Colonic mucosa (tissue), 4 donors: ENCODE measurements around the gene SLC2A2. TPM values are rescaled to one million over a fixed set of nuclear protein-coding genes. Genes with fewer than 3 reads are reported as not detected.
A peak's percentile ranks its signal among the peaks of the same experiment; 100 is the strongest.

Experiments used
- DNase-seq: peaks from one replicate; pipeline ENCODE4 v3.0.0-alpha.2; 2020
- H3K27ac ChIP-seq: fragments of 200-600 bp; one replicate; pipeline ENCODE4 v1.8.0; 2021
- H3K27me3 ChIP-seq: fragments of 200-600 bp; one replicate; pipeline ENCODE4 v1.8.0; 2021
- H3K36me3 ChIP-seq: fragments of 200-600 bp; one replicate; pipeline ENCODE4 v1.8.0; 2021
- H3K4me1 ChIP-seq: fragments of 200-600 bp; one replicate; pipeline ENCODE4 v1.8.0; 2021; ENCODE audit warnings: mild to moderate bottlenecking
- H3K4me3 ChIP-seq: fragments of 200-600 bp; one replicate; pipeline ENCODE4 v1.8.0; 2021
- H3K9ac ChIP-seq, 2 donors: one replicate each; pipeline ENCODE4 v1.7.0; 2013; ENCODE audit warnings: control low read depth in 2 of 2, low read depth in 2 of 2, low read length in 2 of 2
- H3K9me3 ChIP-seq: fragments of 200-600 bp; one replicate; pipeline ENCODE4 v1.8.0; 2021
- CTCF ChIP-seq: fragments of 200-600 bp; IDR thresholded peaks from one replicate; pipeline ENCODE4 v1.8.0; 2022; ENCODE audit warnings: antibody characterized with exemption, mild to moderate bottlenecking
- intact Hi-C: fragments of 100-400 bp; cut with DNase I; formaldehyde crosslinking; loops from one replicate; pipeline ENCODE4 v1.14.1; 2022
- total RNA-seq, 2 donors: library from RNA; stranded (reverse); fragmentation: NEBNext Ultra II Directional in 1 of 2; extraction: Animal tissue kit (Norgen Biotek cat#: 25700) in 1 of 2; gene quantifications; one replicate each; pipeline ENCODE4 v1.2.1, GENCODE V29; 2021
- donor health status: healthy.
- donor health status: DM: no; HTN: no; CAD: no.
- donor health status: DM: no; HTN: no; CAD: no.

SLC2A2 gene
- total RNA-seq, 2 donors from 2014 or later: 0.08 to 0.27 TPM

- no peaks in the 10 kb centered on the region for H3K27me3 ChIP-seq
- TF ChIP-seq CTCF: no peak
- no peak overlapping the region for H3K9ac ChIP-seq
- H3K4me3 ChIP-seq: no peak overlapping the region
- no peaks in the 10 kb centered on the region for H3K9me3 ChIP-seq
- peaks cover 5% of the 10 kb centered on the region for H3K4me1 ChIP-seq
- intact Hi-C loops: no loop called here
- H3K27ac ChIP-seq: peak overlapping the region; percentile 53
- no peaks in the 10 kb centered on the region for H3K36me3 ChIP-seq
- DNase-seq: peak; percentile 60
Observed at GRCh38 chr3:170997961-170998913, 28.3 kb downstream of the SLC2A2 start.

- DNase-seq: no peak
- Histone ChIP-seq H3K9me3 (no peaks in the 10 kb centered on the region), H3K4me3 (no peak overlapping the region), H3K36me3 (no peaks in the 10 kb centered on the region), H3K9ac (no peak overlapping the region), H3K4me1 (no peaks in the 10 kb centered on the region), H3K27me3 (no peaks in the 10 kb centered on the region), H3K27ac (no peak overlapping the region)
- intact Hi-C loops: no loop called here
- TF ChIP-seq CTCF: no peak
Observed at GRCh38 chr3:170992854-170993253, 33.7 kb downstream of the SLC2A2 start.

GRCh38 chr3:170991664-170992063, 34.9 kb downstream of the SLC2A2 start:
- Histone ChIP-seq H3K36me3 (no peaks in the 10 kb centered on the region), H3K9me3 (no peaks in the 10 kb centered on the region), H3K4me1 (no peaks in the 10 kb centered on the region), H3K9ac (no peak overlapping the region), H3K4me3 (no peak overlapping the region), H3K27me3 (no peaks in the 10 kb centered on the region), H3K27ac (no peak overlapping the region)
- no peak for DNase-seq
- TF ChIP-seq CTCF: no peak
- intact Hi-C loops: no loop called here

DNA sequence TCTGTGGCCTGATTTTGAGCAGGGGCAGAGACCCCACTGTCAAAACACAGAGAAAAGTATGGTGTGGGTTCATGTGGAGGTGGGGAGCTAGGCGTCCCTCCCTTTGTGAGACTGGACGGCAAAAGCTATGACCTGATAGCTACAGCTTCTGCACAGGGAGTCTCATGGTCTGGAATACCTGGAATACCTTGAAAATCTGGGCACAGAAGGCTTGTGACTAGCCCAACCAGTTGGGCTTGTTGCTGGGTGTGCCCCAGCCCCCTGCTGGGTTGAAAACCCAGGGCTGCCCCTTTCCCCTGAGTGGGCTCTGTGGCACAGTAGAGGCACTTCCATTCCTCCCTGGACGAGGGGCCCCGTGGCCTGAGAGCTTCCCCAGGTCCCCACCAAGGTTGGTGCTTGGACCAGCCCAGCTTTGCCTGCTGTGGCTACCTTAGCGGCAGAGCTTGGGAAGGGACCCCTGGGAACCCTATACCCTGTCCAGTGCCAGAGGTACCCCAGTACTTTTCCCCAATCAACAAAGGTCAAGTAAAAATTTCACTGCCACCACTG, 37.3 kb downstream of the SLC2A2 start:
- DNase-seq: no peak
- no peak overlapping the region for H3K9ac ChIP-seq
- H3K27me3 ChIP-seq: no peaks in the 10 kb centered on the region
- intact Hi-C loops: no loop called here
- no peak overlapping the region for H3K4me3 ChIP-seq
- H3K36me3 ChIP-seq: no peaks in the 10 kb centered on the region
- no peaks in the 10 kb centered on the region for H3K4me1 ChIP-seq
- no peaks in the 10 kb centered on the region for H3K9me3 ChIP-seq
- TF ChIP-seq CTCF: no peak
- H3K27ac ChIP-seq: no peak overlapping the region

DNA sequence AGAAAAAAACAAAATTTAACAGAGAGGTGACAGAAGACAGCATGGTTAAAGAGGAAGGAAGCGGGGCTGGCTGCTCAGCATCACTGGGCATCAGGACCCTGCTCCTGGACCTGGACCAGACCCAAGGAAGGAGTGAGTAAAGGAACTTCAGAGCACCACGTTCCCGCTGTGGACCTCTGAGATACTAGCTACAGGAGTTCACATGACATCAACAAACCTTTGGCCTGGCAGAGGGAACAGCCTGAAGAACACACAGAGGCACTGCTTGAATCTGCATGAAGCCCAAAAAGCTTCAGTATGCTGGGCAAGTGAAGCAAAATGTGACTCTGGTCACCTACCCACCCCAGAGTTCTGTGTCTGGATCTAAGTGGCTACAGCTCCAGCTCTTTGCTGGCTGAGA, 38.1 kb downstream of the SLC2A2 start:
- Histone ChIP-seq H3K4me3 (no peak overlapping the region), H3K36me3 (no peaks in the 10 kb centered on the region), H3K4me1 (no peaks in the 10 kb centered on the region), H3K9me3 (no peaks in the 10 kb centered on the region), H3K9ac (no peak overlapping the region), H3K27ac (no peak overlapping the region), H3K27me3 (no peaks in the 10 kb centered on the region)
- no peak for DNase-seq
- TF ChIP-seq CTCF: no peak
- intact Hi-C loops: no loop called here
